Spleen (tissue), 7 donors: ENCODE measurements around the gene HSD11B1.

Experiments used
- POLR2A ChIP-seq, 3 donors: fragments of 450-650 bp; IDR thresholded peaks; one replicate each; pipeline ENCODE4 v1.5.1; 2017; ENCODE audit warnings: antibody characterized with exemption in 3 of 3, mild to moderate bottlenecking in 1 of 3
- POLR2AphosphoS5 ChIP-seq, 3 donors: sonication (generic); formaldehyde crosslinking; IDR thresholded peaks; one replicate each; pipeline ENCODE4 v1.5.1; 2017; ENCODE audit warnings: antibody characterized with exemption in 3 of 3
- TF ChIP-seq, protein P1 (sequence below), 11 experiments: fragments of 200-600 bp in 7 of 11; fragments of 450-650 bp in 4 of 11; sonication (generic) in 4 of 11; IDR thresholded peaks in 8 of 11; conservative IDR thresholded peaks in 3 of 11; 1 replicate in 7 of 11; 2 replicates in 4 of 11; pipeline versions ENCODE4 v1.4.0 to v1.8.0; 2016 to 2021; ENCODE audit warnings: antibody characterized with exemption in 11 of 11, inconsistent platforms in 4 of 11, mild to moderate bottlenecking in 1 of 11
- donor health status: DM: no; HTN: no; CAD: no; lungs with moderate emphysema.
- donor health status: DM: no; HTN: no; CAD: no.
- donor health status: DM: no; HTN: no; CAD: no.

DNA sequence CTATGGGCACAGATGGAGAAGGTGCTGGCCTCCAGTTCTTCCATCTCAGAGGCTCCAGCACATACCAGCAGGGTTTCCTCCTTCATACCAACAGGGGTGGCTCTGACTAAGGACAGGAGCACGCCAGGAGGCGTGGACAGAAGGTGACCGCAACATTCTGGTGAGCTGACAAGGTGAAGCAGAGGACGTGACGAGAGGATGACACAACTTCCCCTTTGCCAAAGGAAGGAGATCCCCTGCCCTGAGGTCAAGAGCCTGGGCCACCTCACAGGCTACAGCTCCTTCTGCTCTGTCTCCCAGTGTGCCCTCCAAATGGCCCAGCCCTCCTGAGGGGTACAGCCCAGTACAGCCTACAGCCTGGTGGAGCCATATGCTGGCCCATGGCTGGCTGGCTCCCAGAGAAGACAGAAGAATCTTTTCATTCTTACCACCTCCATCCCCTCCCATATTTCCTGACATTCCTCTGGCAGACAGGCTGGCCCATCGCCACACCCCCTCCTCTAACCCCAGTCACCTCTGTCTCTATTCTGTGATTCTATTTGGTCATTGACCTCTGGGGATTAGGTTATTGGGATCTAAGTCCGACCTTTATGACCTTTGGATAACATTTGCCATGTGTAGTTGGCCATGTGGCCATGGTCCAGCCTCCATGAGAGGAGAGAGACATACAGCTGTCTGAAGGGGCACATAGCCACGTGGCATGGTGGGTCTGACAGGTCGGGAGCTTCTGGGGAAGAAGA, 47.3 kb upstream of the HSD11B1 start:
- TF ChIP-seq, protein P1, sequence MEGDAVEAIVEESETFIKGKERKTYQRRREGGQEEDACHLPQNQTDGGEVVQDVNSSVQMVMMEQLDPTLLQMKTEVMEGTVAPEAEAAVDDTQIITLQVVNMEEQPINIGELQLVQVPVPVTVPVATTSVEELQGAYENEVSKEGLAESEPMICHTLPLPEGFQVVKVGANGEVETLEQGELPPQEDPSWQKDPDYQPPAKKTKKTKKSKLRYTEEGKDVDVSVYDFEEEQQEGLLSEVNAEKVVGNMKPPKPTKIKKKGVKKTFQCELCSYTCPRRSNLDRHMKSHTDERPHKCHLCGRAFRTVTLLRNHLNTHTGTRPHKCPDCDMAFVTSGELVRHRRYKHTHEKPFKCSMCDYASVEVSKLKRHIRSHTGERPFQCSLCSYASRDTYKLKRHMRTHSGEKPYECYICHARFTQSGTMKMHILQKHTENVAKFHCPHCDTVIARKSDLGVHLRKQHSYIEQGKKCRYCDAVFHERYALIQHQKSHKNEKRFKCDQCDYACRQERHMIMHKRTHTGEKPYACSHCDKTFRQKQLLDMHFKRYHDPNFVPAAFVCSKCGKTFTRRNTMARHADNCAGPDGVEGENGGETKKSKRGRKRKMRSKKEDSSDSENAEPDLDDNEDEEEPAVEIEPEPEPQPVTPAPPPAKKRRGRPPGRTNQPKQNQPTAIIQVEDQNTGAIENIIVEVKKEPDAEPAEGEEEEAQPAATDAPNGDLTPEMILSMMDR (IDR thresholded peaks at IDR 0.05 in 8 of 11, conservative IDR thresholded peaks at IDR 0.05 in 3 of 11) = peak in 2 of 11 experiments; percentile 12 to 32
- no peak for TF ChIP-seq POLR2A (IDR thresholded peaks at IDR 0.05)
- peak in 2 of 3 donors; percentile 53 to 81 for TF ChIP-seq POLR2AphosphoS5 (IDR thresholded peaks at IDR 0.05)
